Measurements from ENCODE around the gene ZNF774. TPM values are rescaled to one million over a fixed set of nuclear protein-coding genes. Genes with fewer than 3 reads are reported as not detected.

ZNF774 gene
- total and polyA plus RNA-seq, 12 donors, result 2.2 to 19.6 (median 6.4) TPM

- H3K4me1 ChIP-seq, result peaks cover 0 to 21% (median 0%) of the 10 kb centered on the region in 9 donors
- H3K36me3 ChIP-seq, result no peaks in the 10 kb centered on the region
- H3K27me3 ChIP-seq, result no peaks in the 10 kb centered on the region
- H3K4me3 ChIP-seq, result no peak overlapping the region
- intact Hi-C loops (cut with DNase I), result no loop called here
- no peak for TF ChIP-seq CTCF (IDR thresholded peaks at IDR 0.05)
- DNase-seq, result peak in 1 of 2 donors; percentile 13
- WGBS, 2 donors, result 75% methylated on average over 5 of the region's 5 CpGs
- H3K27ac ChIP-seq, result peak overlapping the region in 1 of 10 donors; percentile 58
- ATAC-seq, result peak in 7 of 8 donors; percentile 57 to 82 (median 65)
- H3K9me3 ChIP-seq, result no peaks in the 10 kb centered on the region
Observed at GRCh38 chr15:90336705-90337141, 15.4 kb upstream of the ZNF774 start.

GRCh38 chr15:90337256-90337655 lies 14.8 kb upstream of the ZNF774 start:
- H3K27ac ChIP-seq, result peak overlapping the region in 1 of 10 donors; percentile 58
- TF ChIP-seq CTCF (IDR thresholded peaks at IDR 0.05), result no peak
- intact Hi-C loops (cut with DNase I), result no loop called here
- no peak overlapping the region for H3K4me3 ChIP-seq
- H3K36me3 ChIP-seq, result no peaks in the 10 kb centered on the region
- H3K9me3 ChIP-seq, result no peaks in the 10 kb centered on the region
- peaks cover 0 to 25% (median 0%) of the 10 kb centered on the region in 9 donors for H3K4me1 ChIP-seq
- ATAC-seq (peak in 1 of 8 donors; percentile 19), DNase-seq (no peak)
- no peaks in the 10 kb centered on the region for H3K27me3 ChIP-seq
- WGBS, 2 donors, result 83 to 90% methylated on average over 4 of the region's 4 CpGs

GRCh38 chr15:90338532-90338931 lies 13.6 kb upstream of the ZNF774 start:
- Histone ChIP-seq H3K36me3 (no peaks in the 10 kb centered on the region), H3K4me3 (no peak overlapping the region), H3K27ac (no peak overlapping the region), H3K4me1 (peaks cover 0 to 38% (median 8%) of the 10 kb centered on the region in 9 donors), H3K27me3 (no peaks in the 10 kb centered on the region), H3K9me3 (no peaks in the 10 kb centered on the region)
- intact Hi-C loops (cut with DNase I), result no loop called here
- no peak for DNase-seq
- WGBS, 2 donors, result 96 to 97% methylated on average over 1 of the region's 1 CpG
- TF ChIP-seq CTCF (IDR thresholded peaks at IDR 0.05), result no peak
- ATAC-seq, result no peak

- Histone ChIP-seq H3K9me3 (no peaks in the 10 kb centered on the region), H3K27ac (no peak overlapping the region), H3K4me3 (no peak overlapping the region), H3K4me1 (peaks cover 0 to 56% (median 11%) of the 10 kb centered on the region in 9 donors), H3K36me3 (no peaks in the 10 kb centered on the region), H3K27me3 (no peaks in the 10 kb centered on the region)
- intact Hi-C loops (cut with DNase I), result no loop called here
- no peak for ATAC-seq
- DNase-seq, result no peak
- WGBS, 2 donors, result 69 to 78% methylated on average over 6 of the region's 6 CpGs
- TF ChIP-seq CTCF (IDR thresholded peaks at IDR 0.05), result no peak
Observed at GRCh38 chr15:90340345-90340744, 11.7 kb upstream of the ZNF774 start.
